Upper lobe of right lung (tissue), 1 donor: Measurements from ENCODE around the gene GPR25. TPM values are rescaled to one million over a fixed set of nuclear protein-coding genes. Genes with fewer than 3 reads are reported as not detected.

ENCODE experiments used
- ATAC-seq: fragments of 200-7000 bp; cut with Tn5 transposase; one replicate; pipeline ENCODE4 v1.9.1; 2020; ENCODE audit warnings: mild to moderate bottlenecking, moderate library complexity
- DNase-seq: peaks from one replicate; pipeline ENCODE4 v3.0.0-alpha.2; 2020
- H3K27ac ChIP-seq: fragments of 200-600 bp; one replicate; pipeline ENCODE4 v1.8.0; 2022
- H3K27me3 ChIP-seq: fragments of 200-600 bp; one replicate; pipeline ENCODE4 v1.8.0; 2022; ENCODE audit warnings: mild to moderate bottlenecking
- H3K36me3 ChIP-seq: fragments of 200-600 bp; one replicate; pipeline ENCODE4 v1.8.0; 2022
- H3K4me1 ChIP-seq: fragments of 200-600 bp; one replicate; pipeline ENCODE4 v1.8.0; 2022
- H3K4me3 ChIP-seq: fragments of 200-600 bp; one replicate; pipeline ENCODE4 v1.8.0; 2022; ENCODE audit warnings: mild to moderate bottlenecking
- H3K9me3 ChIP-seq: fragments of 200-600 bp; one replicate; pipeline ENCODE4 v1.8.0; 2022
- CTCF ChIP-seq: fragments of 200-600 bp; IDR thresholded peaks from one replicate; pipeline ENCODE4 v1.8.0; 2022; ENCODE audit warnings: antibody characterized with exemption
- intact Hi-C: fragments of 100-400 bp; cut with DNase I; formaldehyde crosslinking; loops from one replicate; pipeline ENCODE4 v1.11.0; 2022
- total RNA-seq: library from RNA; stranded (reverse); fragmentation: NEBNext Ultra II Directional; extraction: Animal tissue kit (Norgen Biotek cat#: 25700); gene quantifications from one replicate; pipeline ENCODE4 v1.2.1, GENCODE V29; 2021
- donor health status: DM: no; HTN: yes; CAD: no; lungs with severe emphysema.

Gene GPR25
- total RNA-seq, 1 donor from 2014 or later = 0.32 TPM

- no peak for ATAC-seq
- no peak for TF ChIP-seq CTCF
- no peak overlapping the region for H3K4me3 ChIP-seq
- intact Hi-C loops = no loop called here
- H3K9me3 ChIP-seq = no peaks in the 10 kb centered on the region
- DNase-seq = no peak
- no peaks in the 10 kb centered on the region for H3K27me3 ChIP-seq
- peaks cover 12% of the 10 kb centered on the region for H3K36me3 ChIP-seq
- H3K4me1 ChIP-seq = no peaks in the 10 kb centered on the region
- H3K27ac ChIP-seq = no peak overlapping the region
Measured at GRCh38 chr1:200838676-200839445, 33.9 kb upstream of the GPR25 start.

GRCh38 chr1:200845360-200845759 lies 27.4 kb upstream of the GPR25 start:
- DNase-seq (no peak), ATAC-seq (no peak)
- no peak overlapping the region for H3K4me3 ChIP-seq
- intact Hi-C loops = no loop called here
- peaks cover 66% of the 10 kb centered on the region for H3K36me3 ChIP-seq
- H3K27me3 ChIP-seq = no peaks in the 10 kb centered on the region
- H3K27ac ChIP-seq = no peak overlapping the region
- no peaks in the 10 kb centered on the region for H3K9me3 ChIP-seq
- no peak for TF ChIP-seq CTCF
- no peaks in the 10 kb centered on the region for H3K4me1 ChIP-seq

- ATAC-seq (no peak), DNase-seq (no peak)
- H3K27me3 ChIP-seq = no peaks in the 10 kb centered on the region
- TF ChIP-seq CTCF = no peak
- no peak overlapping the region for H3K4me3 ChIP-seq
- intact Hi-C loops = no loop called here
- peaks cover 76% of the 10 kb centered on the region for H3K36me3 ChIP-seq
- H3K27ac ChIP-seq = no peak overlapping the region
- H3K9me3 ChIP-seq = no peaks in the 10 kb centered on the region
- no peaks in the 10 kb centered on the region for H3K4me1 ChIP-seq
Measured at GRCh38 chr1:200846398-200846797, 26.4 kb upstream of the GPR25 start.

- H3K4me3 ChIP-seq = no peak overlapping the region
- H3K4me1 ChIP-seq = no peaks in the 10 kb centered on the region
- no peak overlapping the region for H3K27ac ChIP-seq
- no peak for TF ChIP-seq CTCF
- no peak for ATAC-seq
- H3K9me3 ChIP-seq = no peaks in the 10 kb centered on the region
- H3K27me3 ChIP-seq = no peaks in the 10 kb centered on the region
- intact Hi-C loops = no loop called here
- no peak for DNase-seq
- peaks cover 79% of the 10 kb centered on the region for H3K36me3 ChIP-seq
Measured at GRCh38 chr1:200849430-200849829, 23.4 kb upstream of the GPR25 start.

GRCh38 chr1:200850554-200850953 lies 22.2 kb upstream of the GPR25 start:
- intact Hi-C loops = no loop called here

More at GRCh38 chr1:200850554-200850953, 22.2 kb upstream of the GPR25 start:
- DNase-seq = no peak
- Histone ChIP-seq H3K4me3 (no peak overlapping the region), H3K9me3 (no peaks in the 10 kb centered on the region), H3K4me1 (no peaks in the 10 kb centered on the region), H3K27ac (no peak overlapping the region), H3K27me3 (no peaks in the 10 kb centered on the region), H3K36me3 (peaks cover 80% of the 10 kb centered on the region)
- TF ChIP-seq CTCF = no peak
- no peak for ATAC-seq
